ENCODE results near the gene FNBP1. TPM values are rescaled to one million over a fixed set of nuclear protein-coding genes. Genes with fewer than 3 reads are reported as not detected.

FNBP1 gene
- total RNA-seq, 6 experiments from 2014 or later = 34.7 to 40.6 (median 35.5) TPM

- Mint-ChIP-seq H3K27ac (no peak overlapping the region), H3K4me3 (no peak overlapping the region), H3K4me1 (ENCODE audit: low read depth) (peaks cover 24% of the 10 kb centered on the region), H3K27me3 (ENCODE audit: insufficient read depth) (peaks cover 2% of the 10 kb centered on the region), H3K9me3 (no peaks in the 10 kb centered on the region), H3K36me3 (ENCODE audit: low read depth) (peaks cover 18% of the 10 kb centered on the region)
- no peak for DNase-seq
- no peak for TF ChIP-seq CTCF (IDR thresholded peaks at IDR 0.05)
Observed at GRCh38 chr9:129972816-129973215, 70.2 kb downstream of the FNBP1 start.

DNA sequence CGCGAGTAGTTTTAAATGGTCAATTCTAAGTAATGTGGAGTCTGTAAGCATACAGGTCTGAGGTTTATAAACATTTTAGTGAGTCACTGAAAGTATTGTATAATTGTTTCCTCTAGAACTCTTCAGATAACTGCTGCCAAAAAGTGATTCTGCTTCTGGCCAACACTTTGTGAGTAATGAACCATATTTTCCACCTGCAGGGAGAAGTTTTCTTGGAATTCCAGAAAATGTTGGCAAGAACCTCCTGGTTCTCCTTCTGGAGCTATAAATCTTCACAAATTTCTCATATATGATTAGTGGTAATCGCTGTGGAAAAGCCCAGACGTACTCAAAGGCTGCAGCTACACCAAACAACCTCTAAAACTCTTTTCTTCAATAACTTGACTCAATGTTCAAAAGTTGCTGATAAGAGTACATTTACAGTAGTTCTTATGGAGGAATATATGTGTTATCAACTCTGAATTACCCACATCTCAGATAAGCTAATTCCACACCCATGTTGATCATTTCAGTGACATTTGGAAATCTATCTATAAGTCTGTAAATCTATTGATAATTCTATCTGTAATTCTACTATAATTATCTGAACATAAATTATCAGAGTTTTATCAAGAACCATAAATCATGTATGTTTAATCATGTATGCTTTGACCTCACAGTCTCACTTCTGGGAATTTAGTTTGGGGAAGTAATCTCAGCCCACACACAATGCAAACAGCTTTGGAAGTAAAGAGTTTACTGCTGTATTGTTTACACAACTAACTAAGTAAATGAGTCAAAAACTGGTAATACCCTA is 74.1 kb downstream of the FNBP1 start:
- Mint-ChIP-seq H3K27me3 (ENCODE audit: insufficient read depth) (peaks cover 2% of the 10 kb centered on the region), H3K9me3 (no peaks in the 10 kb centered on the region), H3K4me1 (ENCODE audit: low read depth) (peaks cover 56% of the 10 kb centered on the region), H3K27ac (peak overlapping the region; percentile 64), H3K4me3 (peak overlapping the region; percentile 37; the same call in 1 of the 2 replicates), H3K36me3 (ENCODE audit: low read depth) (peaks cover 15% of the 10 kb centered on the region)
- peak; percentile 91 for DNase-seq
- no peak for TF ChIP-seq CTCF (IDR thresholded peaks at IDR 0.05)

DNA sequence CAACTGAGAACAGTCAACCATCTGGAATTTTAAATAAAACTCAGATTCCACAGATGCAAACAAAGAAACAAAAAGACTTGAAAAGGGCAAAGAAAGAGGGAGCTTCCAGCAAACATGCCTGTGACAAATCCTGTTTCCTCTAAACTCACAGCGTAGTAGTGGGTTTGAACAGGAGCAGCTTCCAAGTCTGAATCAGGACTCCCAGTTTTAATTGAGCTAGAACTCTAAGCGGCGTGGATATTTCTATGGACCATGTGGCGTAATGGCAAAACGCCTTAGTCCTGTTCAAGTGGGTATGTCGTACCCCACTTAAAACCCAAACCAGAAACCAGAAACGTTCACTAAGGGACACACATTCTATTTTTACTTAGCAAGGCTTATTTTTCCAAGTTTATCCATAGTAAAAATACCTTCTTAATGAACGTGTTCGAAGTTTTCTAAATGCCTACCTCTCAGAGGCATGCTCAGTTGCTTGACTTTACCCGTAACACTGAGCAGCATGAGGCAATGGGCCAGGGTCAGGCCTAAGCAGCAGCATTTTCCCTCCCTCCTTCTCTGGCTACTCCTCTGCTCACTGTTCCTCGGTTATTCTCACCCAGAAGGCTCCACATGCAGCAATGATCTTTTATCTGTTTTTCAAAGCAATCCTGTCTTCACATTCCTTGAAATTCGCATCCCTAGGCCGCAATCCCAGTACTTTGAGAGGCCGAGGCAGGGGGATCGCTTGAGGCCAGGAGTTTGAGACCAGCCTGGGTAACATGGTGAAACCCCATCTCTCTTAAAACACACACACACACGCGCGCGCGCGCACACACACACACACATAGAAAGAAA is 77.9 kb downstream of the FNBP1 start:
- peak; percentile 83 for DNase-seq
- Mint-ChIP-seq H3K4me1 (ENCODE audit: low read depth) (peaks cover 68% of the 10 kb centered on the region), H3K27ac (peak overlapping the region; percentile 95), H3K4me3 (peak overlapping the region; percentile 88), H3K36me3 (ENCODE audit: low read depth) (peaks cover 11% of the 10 kb centered on the region; the same call in 1 of the 2 replicates), H3K9me3 (no peaks in the 10 kb centered on the region), H3K27me3 (ENCODE audit: insufficient read depth) (no peaks in the 10 kb centered on the region; the same call in none of the 2 replicates)
- no peak for TF ChIP-seq CTCF (IDR thresholded peaks at IDR 0.05)

- H3K36me3 Mint-ChIP-seq (ENCODE audit: low read depth) = peaks cover 16% of the 10 kb centered on the region; the same call in 1 of the 2 replicates
- peak overlapping the region; percentile 89 for H3K4me3 Mint-ChIP-seq
- H3K27me3 Mint-ChIP-seq (ENCODE audit: insufficient read depth) = no peaks in the 10 kb centered on the region; the same call in none of the 2 replicates
- TF ChIP-seq CTCF (IDR thresholded peaks at IDR 0.05) = no peak
- H3K4me1 Mint-ChIP-seq (ENCODE audit: low read depth) = peaks cover 53% of the 10 kb centered on the region
- H3K27ac Mint-ChIP-seq = peak overlapping the region; percentile 84
- H3K9me3 Mint-ChIP-seq = no peaks in the 10 kb centered on the region
- DNase-seq = peak; percentile 37
Observed at GRCh38 chr9:129962889-129963703, 79.9 kb downstream of the FNBP1 start.

DNA sequence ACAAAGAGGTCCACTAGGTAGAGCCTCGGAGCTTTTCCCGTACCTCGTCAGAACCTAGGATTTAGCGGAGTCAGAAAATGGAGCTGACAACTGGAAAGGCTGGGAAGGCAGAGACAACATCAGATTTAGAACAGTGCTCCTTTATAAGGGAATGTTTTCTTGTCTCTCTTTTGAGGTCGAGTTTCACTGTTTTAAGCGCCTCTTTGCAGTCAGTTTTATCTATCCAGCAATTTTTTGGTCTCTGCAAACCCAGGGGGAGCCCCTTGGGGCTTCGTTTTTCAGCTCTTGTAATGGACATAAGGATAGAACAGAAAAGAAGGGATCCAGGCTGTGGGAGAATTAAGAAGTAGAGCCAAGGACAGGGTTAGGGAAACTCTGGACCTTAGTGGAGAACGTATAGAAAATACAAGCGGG is 80.5 kb downstream of the FNBP1 start:
- TF ChIP-seq CTCF (IDR thresholded peaks at IDR 0.05) = no peak
- H3K36me3 Mint-ChIP-seq (ENCODE audit: low read depth) = peaks cover 21% of the 10 kb centered on the region
- peak overlapping the region; percentile 89 for H3K4me3 Mint-ChIP-seq
- H3K9me3 Mint-ChIP-seq = no peaks in the 10 kb centered on the region
- H3K4me1 Mint-ChIP-seq (ENCODE audit: low read depth) = peaks cover 53% of the 10 kb centered on the region
- H3K27ac Mint-ChIP-seq = peak overlapping the region; percentile 84
- H3K27me3 Mint-ChIP-seq (ENCODE audit: insufficient read depth) = peaks cover under 1% of the 10 kb centered on the region
- no peak for DNase-seq
